NAMALWA (cell line): ENCODE results near the gene NEUROD4.

Experiments used
- DNase-seq: peaks from one replicate; pipeline ENCODE4 v3.0.0-alpha.2; 2015; ENCODE audit warnings: low spot score

Gene NEUROD4

GRCh38 chr12:54998958-54999510 is 20.7 kb upstream of the NEUROD4 start:
- DNase-seq, result peak; percentile 75

GRCh38 chr12:55001198-55001868 is 18.4 kb upstream of the NEUROD4 start:
- peak; percentile 51 for DNase-seq

GRCh38 chr12:55002355-55002754 is 17.4 kb upstream of the NEUROD4 start:
- DNase-seq, result no peak

- DNase-seq, result no peak
Observed at GRCh38 chr12:55008944-55009585, 10.7 kb upstream of the NEUROD4 start.

GRCh38 chr12:55017416-55017925 is 2.3 kb upstream of the NEUROD4 start:
- no peak for DNase-seq

GRCh38 chr12:55024575-55024974 is 4.8 kb downstream of the NEUROD4 start:
- no peak for DNase-seq

- DNase-seq, result no peak
Observed at GRCh38 chr12:55025508-55025907, 5.7 kb downstream of the NEUROD4 start.

- no peak for DNase-seq
Observed at GRCh38 chr12:55034218-55034617, 14.4 kb downstream of the NEUROD4 start.

GRCh38 chr12:55036326-55037115 is 16.7 kb downstream of the NEUROD4 start:
- DNase-seq, result peak; percentile 26

- no peak for DNase-seq
Observed at GRCh38 chr12:55037351-55037987, 17.7 kb downstream of the NEUROD4 start.

- no peak for DNase-seq
Observed at GRCh38 chr12:55039395-55040354, 19.9 kb downstream of the NEUROD4 start.

GRCh38 chr12:55041345-55042055 is 21.7 kb downstream of the NEUROD4 start:
- DNase-seq, result no peak

- DNase-seq, result no peak
Observed at GRCh38 chr12:55043542-55043941, 23.8 kb downstream of the NEUROD4 start.

- no peak for DNase-seq
Observed at GRCh38 chr12:55044135-55044534, 24.4 kb downstream of the NEUROD4 start.

GRCh38 chr12:55049676-55050075 is 29.9 kb downstream of the NEUROD4 start:
- DNase-seq, result no peak

GRCh38 chr12:55051197-55051947 is 31.6 kb downstream of the NEUROD4 start:
- no peak for DNase-seq

GRCh38 chr12:55057481-55057880 is 37.7 kb downstream of the NEUROD4 start:
- no peak for DNase-seq

GRCh38 chr12:55058082-55058481 is 38.3 kb downstream of the NEUROD4 start:
- DNase-seq, result no peak

GRCh38 chr12:55058776-55059175 is 39.0 kb downstream of the NEUROD4 start:
- DNase-seq, result no peak
